Activated CD4-positive, alpha-beta memory T cell treated with anti-CD3 and anti-CD28 coated beads for 36 hours (primary cell): ENCODE data around the gene CHRDL2. TPM values are rescaled to one million over a fixed set of nuclear protein-coding genes. Genes with fewer than 3 reads are reported as not detected.

Experiments
- microRNA-seq: library from miRNA; unstranded; fragments of <30 nt; microRNA quantifications from one replicate; pipeline ENCODE4 v1.2.0, GENCODE V29; 2022; ENCODE audit warnings: borderline number of aligned reads, borderline microRNAs expressed, borderline replicate concordance
- total RNA-seq, 2 experiments: library from RNA; stranded (reverse); gene quantifications; one replicate each; pipeline ENCODE4 v1.2.3, GENCODE V29; 2021

CHRDL2 gene
- total RNA-seq, 2 experiments from 2014 or later, result not detected

Small RNAs within 50 kb of the gene (microRNA-seq; reads per million reads assigned to microRNA genes)
- not detected for gene MIR4696

Other genes starting within 250 kb of the CHRDL2 start
- gene LIPT2, start 237.7 kb downstream of the CHRDL2 start, total RNA-seq, result 1 to 10 TPM; 3.0 to 3.3 TPM
- 10 to 100 TPM; 60.8 to 61.4 TPM for gene POLD3, start 138.8 kb downstream of the CHRDL2 start, total RNA-seq
- 10 to 100 TPM; 14.3 to 14.9 TPM for gene RNF169, start 17.4 kb upstream of the CHRDL2 start, total RNA-seq
- gene XRRA1, start 217.7 kb upstream of the CHRDL2 start, total RNA-seq, result 10 to 100 TPM in 1 of 2 experiments, 1 to 10 TPM in 1; 9.1 to 13.0 TPM
- gene SPCS2, start 217.8 kb upstream of the CHRDL2 start, total RNA-seq, result 100 to 1,000 TPM; 126 to 138 TPM